HG02588 (cell line): ENCODE results near the gene SLC1A2.

Experiments
- ATAC-seq: cut with Tn5 transposase; IDR thresholded peaks from one replicate; pipeline ENCODE4 v1.9.1; 2021; ENCODE audit warnings: mild to moderate bottlenecking, moderate library complexity; ENCODE audit not compliant: unreplicated experiment

The SLC1A2 gene

GRCh38 chr11:35277827-35278226 lies 141.5 kb downstream of the SLC1A2 start:
- ATAC-seq: no peak

GRCh38 chr11:35276396-35277145 lies 142.8 kb downstream of the SLC1A2 start:
- ATAC-seq: no peak

GRCh38 chr11:35275786-35276170 lies 143.6 kb downstream of the SLC1A2 start:
- no peak for ATAC-seq

- no peak for ATAC-seq
These were observed 144.2 kb downstream of the SLC1A2 start for GRCh38 chr11:35274909-35275785.

GRCh38 chr11:35272391-35272902 lies 146.9 kb downstream of the SLC1A2 start:
- peak; percentile 91 for ATAC-seq

GRCh38 chr11:35271031-35271430 lies 148.3 kb downstream of the SLC1A2 start:
- ATAC-seq: no peak

- ATAC-seq: no peak
These were observed 149.0 kb downstream of the SLC1A2 start for GRCh38 chr11:35270342-35270741.

GRCh38 chr11:35267504-35267903 lies 151.9 kb downstream of the SLC1A2 start:
- ATAC-seq: no peak

GRCh38 chr11:35265755-35266454 lies 153.5 kb downstream of the SLC1A2 start:
- ATAC-seq: no peak

- ATAC-seq: no peak
These were observed 156.6 kb downstream of the SLC1A2 start for GRCh38 chr11:35262735-35263134.

GRCh38 chr11:35262056-35262455 lies 157.3 kb downstream of the SLC1A2 start:
- no peak for ATAC-seq

GRCh38 chr11:35261197-35261596 lies 158.2 kb downstream of the SLC1A2 start:
- no peak for ATAC-seq

GRCh38 chr11:35260342-35260985 lies 158.9 kb downstream of the SLC1A2 start:
- no peak for ATAC-seq

- no peak for ATAC-seq
These were observed 159.8 kb downstream of the SLC1A2 start for GRCh38 chr11:35259529-35259928.

GRCh38 chr11:35257281-35257680 lies 162.1 kb downstream of the SLC1A2 start:
- peak; percentile 100 for ATAC-seq

GRCh38 chr11:35256296-35256695 lies 163.1 kb downstream of the SLC1A2 start:
- no peak for ATAC-seq

- ATAC-seq: no peak
These were observed 163.8 kb downstream of the SLC1A2 start for GRCh38 chr11:35255514-35255913.

- ATAC-seq: no peak
These were observed 166.1 kb downstream of the SLC1A2 start for GRCh38 chr11:35253237-35253636.

- no peak for ATAC-seq
These were observed 168.7 kb downstream of the SLC1A2 start for GRCh38 chr11:35250621-35251020.

GRCh38 chr11:35250192-35250591 lies 169.2 kb downstream of the SLC1A2 start:
- no peak for ATAC-seq
